Epithelial cell of esophagus (primary cell): Measurements from ENCODE around the gene MCC.
A peak's percentile ranks its signal among the peaks of the same experiment; 100 is the strongest.

Experiments
- DNase-seq: peaks from one replicate; pipeline ENCODE4 v3.0.0; 2010; ENCODE audit warnings: low read depth
- H3K4me3 ChIP-seq: 2 replicates; pipeline ENCODE4 v1.5.1; 2011; ENCODE audit warnings: mild to moderate bottlenecking, low read length, control low read depth
- CTCF ChIP-seq: IDR thresholded peaks from 2 replicates; pipeline ENCODE4 v1.5.1; 2011; ENCODE audit warnings: low read depth, mild to moderate bottlenecking, low read length, control low read depth, inconsistent platforms; ENCODE audit not compliant: insufficient read depth; ENCODE audit errors: missing control alignments

The MCC gene

GRCh38 chr5:113319256-113320053 lies 168.8 kb downstream of the MCC start:
- H3K4me3 ChIP-seq = no peak overlapping the region
- DNase-seq = peak; percentile 85
- no peak for TF ChIP-seq CTCF

GRCh38 chr5:113317636-113318035 lies 170.6 kb downstream of the MCC start:
- H3K4me3 ChIP-seq = no peak overlapping the region
- no peak for TF ChIP-seq CTCF
- DNase-seq = no peak

GRCh38 chr5:113311301-113311700 lies 177.0 kb downstream of the MCC start:
- H3K4me3 ChIP-seq = no peak overlapping the region
- DNase-seq = peak; percentile 52
- no peak for TF ChIP-seq CTCF

GRCh38 chr5:113302120-113302519 lies 186.1 kb downstream of the MCC start:
- DNase-seq = no peak
- H3K4me3 ChIP-seq = no peak overlapping the region
- no peak for TF ChIP-seq CTCF

GRCh38 chr5:113299591-113299990 lies 188.7 kb downstream of the MCC start:
- TF ChIP-seq CTCF = no peak
- DNase-seq = no peak
- no peak overlapping the region for H3K4me3 ChIP-seq

GRCh38 chr5:113296676-113297075 lies 191.6 kb downstream of the MCC start:
- H3K4me3 ChIP-seq = no peak overlapping the region
- no peak for DNase-seq
- no peak for TF ChIP-seq CTCF

GRCh38 chr5:113295111-113295539 lies 193.1 kb downstream of the MCC start:
- TF ChIP-seq CTCF = peak; percentile 18
- peak overlapping the region; percentile 63 for H3K4me3 ChIP-seq
- no peak for DNase-seq
